Measurements from ENCODE around the gene PGAM2.

Gene PGAM2

DNA sequence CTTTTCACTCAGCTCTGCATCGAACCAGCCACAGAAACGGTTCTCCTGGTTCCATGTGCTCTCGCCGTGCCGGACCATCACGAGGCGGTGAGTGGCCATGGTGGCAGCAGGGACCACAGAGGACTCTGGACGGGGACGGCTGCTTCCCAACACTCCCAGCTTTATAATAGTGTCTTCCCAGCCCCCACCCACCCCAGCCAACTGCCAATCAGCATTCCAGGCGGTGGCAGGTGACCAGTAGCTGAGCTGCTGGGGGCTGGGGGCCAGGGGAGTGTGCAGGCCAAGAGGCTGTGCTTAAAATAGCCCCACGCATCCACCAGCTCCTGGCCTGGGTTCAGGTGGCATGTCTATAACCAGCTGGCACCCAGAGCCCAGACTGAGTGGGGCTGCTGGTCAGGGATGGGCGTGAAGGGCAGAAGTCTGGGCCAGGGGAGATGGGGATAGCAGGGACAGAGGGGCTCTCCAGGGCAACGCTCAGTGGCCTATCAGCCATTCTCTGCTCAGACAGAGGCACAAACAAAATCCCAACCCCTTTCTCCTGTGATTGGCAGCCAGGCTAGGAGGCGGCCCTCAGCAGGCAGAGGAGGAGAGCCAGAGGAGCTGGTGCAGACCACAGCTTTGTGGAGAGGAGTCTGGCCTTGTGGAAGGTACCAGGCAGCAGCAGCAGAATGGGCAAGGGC is at the start of gene PGAM2:
TSS of gene PGAM2 (minus strand) at position 137 of the 680 bp plus-strand sequence. CDS start at position 99, 38 bp downstream.
- no peak for DNase-seq

DNA sequence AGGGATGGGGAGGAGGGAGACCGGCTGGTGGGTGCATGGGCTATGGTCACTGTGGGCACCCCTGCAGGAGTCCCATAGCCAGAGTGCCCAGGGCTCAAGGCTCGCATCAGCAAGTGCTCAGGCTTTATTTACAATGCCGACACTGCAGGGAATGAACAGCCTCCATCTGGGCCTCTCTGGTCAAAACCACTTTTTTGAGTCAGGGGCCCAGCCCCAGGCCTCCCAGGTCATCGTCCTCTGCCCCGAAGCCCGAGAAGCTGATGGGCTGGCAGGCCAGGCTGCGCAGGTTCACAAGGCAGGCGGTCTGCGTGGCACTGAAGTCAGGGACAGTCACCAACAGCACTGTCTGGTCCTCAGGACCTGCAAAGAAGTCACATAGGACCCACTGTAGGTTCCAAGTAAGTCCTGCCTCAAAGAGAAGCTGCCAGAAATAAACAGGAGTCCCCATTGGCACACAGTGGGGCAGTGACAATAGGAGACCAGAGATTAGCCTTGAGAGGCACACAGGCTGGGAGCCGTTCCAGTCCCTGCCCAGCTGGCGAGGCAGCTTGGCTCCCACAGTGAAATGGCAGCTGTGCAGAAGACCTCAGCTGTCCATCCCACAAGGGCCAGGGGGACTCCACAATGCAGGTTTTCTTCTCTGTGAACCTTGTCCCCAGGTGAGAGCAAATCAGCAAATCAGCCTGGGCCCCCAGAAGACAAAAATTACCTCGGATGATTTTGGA is 49.4 kb upstream of the PGAM2 start:
- DNase-seq = no peak

DNA sequence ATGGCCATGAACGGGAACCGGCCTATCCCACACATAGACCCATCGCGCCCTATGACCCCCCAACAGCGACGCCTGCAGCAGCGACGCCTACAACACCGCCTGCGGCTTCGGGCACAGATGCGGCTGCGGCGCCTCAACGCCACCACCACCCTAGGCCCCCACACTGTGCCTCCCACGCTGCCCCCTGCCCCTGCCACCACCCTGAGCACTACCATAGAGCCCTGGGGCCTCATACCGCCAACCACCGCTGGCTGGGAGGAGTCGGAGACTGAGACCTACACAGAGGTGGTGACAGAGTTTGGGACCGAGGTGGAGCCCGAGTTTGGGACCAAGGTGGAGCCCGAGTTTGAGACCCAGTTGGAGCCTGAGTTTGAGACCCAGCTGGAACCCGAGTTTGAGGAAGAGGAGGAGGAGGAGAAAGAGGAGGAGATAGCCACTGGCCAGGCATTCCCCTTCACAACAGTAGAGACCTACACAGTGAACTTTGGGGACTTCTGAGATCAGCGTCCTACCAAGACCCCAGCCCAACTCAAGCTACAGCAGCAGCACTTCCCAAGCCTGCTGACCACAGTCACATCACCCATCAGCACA is 48.5 kb upstream of the PGAM2 start:
- no peak for DNase-seq

DNA sequence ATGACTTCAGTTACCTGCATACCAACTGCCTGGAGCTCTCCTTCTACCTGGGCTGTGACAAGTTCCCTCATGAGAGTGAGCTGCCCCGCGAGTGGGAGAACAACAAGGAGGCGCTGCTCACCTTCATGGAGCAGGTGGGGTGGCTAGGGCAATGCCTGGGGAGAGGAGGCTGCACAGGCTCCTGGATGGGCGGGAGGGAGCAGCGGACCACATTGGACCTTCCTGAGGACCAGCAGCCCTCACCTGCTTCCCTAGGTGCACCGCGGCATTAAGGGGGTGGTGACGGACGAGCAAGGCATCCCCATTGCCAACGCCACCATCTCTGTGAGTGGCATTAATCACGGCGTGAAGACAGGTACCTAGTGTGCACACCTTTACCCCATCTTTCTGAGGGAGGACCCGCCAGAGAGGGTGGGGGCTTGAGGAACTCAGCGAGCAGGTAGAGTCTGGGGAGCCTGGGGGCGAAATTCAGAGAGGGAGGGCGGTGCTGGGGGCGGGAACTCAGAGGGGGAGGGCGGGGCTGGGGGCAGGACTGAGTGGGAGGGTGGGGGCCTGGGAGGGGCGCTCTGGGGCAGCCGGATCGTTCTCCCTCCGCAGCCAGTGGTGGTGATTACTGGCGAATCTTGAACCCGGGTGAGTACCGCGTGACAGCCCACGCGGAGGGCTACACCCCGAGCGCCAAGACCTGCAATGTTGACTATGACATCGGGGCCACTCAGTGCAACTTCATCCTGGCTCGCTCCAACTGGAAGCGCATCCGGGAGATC is 47.8 kb upstream of the PGAM2 start:
- no peak for DNase-seq

DNA sequence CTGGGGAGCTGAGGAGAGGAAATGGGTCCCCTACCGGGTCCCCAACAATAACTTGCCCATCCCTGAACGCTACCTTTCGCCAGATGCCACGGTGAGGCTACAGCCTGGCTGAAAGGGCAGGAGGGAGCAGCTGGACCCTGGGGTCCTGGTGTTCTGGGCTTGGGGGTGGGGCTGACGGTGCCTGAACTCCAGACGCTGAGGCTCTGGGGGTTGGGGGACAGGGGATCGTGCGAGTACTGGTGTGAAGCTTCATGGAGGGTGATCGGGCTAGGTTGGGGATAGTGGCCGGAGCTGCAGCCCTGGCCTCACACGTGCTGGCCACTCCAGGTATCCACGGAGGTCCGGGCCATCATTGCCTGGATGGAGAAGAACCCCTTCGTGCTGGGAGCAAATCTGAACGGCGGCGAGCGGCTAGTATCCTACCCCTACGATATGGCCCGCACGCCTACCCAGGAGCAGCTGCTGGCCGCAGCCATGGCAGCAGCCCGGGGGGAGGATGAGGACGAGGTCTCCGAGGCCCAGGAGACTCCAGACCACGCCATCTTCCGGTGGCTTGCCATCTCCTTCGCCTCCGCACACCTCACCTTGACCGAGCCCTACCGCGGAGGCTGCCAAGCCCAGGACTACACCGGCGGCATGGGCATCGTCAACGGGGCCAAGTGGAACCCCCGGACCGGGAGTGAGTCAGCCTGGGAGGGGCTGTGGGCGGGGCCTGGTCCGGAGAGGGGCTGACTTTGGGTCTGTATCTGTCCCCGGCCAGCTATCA is 47.0 kb upstream of the PGAM2 start:
- peak; percentile 20 for DNase-seq

DNA sequence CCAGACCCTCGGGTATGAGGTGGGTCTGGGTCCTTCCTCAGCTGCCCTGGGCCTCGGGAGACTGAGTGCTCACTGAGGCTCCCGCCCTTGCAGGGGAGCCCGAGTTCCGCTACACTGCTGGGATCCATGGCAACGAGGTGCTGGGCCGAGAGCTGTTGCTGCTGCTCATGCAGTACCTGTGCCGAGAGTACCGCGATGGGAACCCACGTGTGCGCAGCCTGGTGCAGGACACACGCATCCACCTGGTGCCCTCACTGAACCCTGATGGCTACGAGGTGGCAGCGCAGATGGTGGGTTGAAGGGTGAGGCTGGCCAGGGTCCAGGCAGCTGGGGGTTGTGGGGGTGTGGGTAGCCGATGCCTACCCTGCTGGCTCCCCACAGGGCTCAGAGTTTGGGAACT is 46.4 kb upstream of the PGAM2 start:
- no peak for DNase-seq

DNA sequence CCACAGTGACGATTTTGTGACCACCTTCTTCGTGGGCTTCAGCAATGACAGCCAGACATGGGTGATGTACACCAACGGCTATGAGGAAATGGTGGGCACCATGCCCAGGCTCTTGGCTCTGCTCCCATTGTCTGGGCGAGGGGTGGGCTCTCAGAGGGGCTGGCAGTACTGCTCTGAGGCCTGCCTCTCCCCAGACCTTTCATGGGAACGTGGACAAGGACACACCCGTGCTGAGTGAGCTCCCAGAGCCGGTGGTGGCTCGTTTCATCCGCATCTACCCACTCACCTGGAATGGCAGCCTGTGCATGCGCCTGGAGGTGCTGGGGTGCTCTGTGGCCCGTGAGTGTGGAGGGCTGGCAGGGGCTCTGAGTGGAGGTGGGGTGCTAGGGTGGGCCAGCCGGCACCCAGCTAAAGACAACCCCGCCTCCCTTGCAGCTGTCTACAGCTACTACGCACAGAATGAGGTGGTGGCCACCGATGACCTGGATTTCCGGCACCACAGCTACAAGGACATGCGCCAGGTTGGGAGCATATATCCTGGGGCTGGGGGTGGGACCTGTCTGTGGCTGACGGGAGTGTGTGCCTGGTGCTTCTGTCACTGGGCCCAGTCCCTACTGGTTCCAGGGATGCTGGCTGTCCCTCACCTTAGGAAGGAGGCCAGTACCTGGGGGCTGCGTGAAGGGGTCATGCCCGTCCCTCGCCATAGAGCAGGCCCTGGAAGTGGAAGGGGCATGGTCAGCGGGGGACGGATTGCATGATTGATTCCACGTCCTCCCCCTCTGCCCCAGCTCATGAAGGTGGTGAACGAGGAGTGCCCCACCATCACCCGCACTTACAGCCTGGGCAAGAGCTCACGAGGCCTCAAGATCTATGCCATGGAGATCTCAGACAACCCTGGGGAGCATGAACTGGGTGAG is 45.6 kb upstream of the PGAM2 start:
- DNase-seq = no peak

DNA sequence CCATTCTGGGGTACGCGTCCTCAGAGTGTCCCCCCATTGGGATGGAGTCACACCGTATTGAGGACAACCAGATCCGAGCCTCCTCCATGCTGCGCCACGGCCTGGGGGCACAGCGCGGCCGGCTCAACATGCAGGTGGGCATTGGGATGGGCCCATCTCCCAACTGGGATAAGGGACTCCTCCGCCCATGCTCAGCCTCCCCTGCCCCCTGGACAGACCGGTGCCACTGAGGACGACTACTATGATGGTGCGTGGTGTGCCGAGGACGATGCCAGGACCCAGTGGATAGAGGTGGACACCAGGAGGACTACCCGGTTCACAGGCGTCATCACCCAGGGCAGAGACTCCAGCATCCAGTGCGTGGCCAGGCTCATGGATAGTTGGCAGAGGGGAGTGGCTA is 44.6 kb upstream of the PGAM2 start:
- DNase-seq = no peak

DNA sequence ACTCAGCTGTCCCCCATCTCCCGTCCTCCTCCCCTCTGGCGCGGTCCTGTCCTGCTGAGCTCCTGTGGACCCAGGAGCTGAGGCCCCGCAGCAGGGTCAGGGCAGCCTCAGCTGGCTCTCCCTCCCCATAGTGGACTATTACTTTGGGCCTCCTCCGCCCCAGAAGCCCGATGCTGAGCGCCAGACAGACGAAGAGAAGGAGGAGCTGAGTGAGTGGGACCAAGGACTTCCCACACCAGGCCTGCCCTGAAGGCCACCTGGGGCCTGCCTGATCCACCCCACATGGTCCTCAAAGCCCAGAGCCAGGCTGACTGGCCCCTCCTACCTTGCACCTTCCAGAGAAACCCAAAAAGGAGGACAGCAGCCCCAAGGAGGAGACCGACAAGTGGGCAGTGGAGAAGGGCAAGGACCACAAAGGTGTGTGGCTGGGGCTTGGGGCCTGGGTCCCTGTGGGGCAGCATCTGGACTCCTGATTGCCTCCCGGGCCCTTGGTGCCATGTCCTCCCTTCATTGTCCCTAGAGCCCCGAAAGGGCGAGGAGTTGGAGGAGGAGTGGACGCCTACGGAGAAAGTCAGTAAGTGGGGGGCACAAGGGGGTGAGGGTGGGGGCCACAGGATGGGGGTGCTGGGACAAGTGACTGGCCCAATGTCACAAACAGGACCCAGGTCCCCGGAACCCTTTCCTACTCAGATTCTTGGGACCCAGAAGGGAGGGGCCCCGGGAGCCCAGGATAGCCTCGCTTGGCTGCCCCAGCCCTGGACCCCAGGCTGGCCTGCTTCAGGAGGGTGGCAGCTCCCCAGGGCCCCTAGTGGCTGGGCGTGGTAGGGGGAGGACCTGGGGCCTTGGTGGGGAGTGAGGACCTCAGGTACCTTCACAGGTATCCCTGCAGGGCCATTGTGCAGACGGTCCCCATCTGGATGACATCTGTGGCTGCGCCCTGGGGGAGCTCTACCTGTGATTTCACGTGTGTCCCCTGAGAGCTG is 43.7 kb upstream of the PGAM2 start:
- DNase-seq = no peak

DNA sequence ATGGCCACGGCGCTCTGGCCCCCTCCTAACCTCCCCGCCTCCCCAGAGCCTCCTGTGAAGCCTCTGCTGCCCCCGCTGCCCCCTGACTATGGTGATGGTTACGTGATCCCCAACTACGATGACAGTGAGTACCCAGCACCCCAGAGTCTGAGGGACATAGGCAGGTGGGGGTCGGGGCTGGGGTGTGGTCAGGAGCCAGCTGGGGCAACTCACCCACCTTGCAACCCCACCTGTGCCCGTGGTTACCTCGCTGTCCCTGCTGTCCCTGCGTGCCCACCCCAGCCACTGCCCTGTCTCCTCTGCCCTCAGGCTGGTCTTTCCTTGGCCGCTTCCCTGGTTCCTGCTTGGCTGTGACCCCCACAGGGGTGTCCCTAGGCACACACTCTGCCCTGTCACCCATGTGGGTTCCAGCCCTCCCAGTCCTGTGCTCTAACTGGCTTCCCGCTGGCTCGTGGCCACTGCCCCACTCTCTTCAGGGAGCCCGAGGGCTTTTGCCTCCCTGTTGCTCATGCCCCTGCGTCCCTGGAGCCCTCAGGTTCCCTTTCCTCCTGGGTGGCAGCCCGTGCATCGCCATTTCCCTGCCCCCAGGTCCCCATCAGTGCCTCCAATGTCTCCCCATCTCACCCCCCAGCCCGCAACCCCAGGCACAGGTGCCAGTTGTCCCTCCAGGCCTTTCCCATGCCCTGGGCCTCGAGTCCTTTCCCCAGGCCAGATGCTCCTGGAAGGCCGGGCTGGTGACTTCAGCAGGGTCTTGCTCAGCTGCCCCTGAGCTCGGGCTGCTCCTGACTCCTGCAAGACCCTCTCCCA is 42.8 kb upstream of the PGAM2 start:
- DNase-seq = no peak

DNA sequence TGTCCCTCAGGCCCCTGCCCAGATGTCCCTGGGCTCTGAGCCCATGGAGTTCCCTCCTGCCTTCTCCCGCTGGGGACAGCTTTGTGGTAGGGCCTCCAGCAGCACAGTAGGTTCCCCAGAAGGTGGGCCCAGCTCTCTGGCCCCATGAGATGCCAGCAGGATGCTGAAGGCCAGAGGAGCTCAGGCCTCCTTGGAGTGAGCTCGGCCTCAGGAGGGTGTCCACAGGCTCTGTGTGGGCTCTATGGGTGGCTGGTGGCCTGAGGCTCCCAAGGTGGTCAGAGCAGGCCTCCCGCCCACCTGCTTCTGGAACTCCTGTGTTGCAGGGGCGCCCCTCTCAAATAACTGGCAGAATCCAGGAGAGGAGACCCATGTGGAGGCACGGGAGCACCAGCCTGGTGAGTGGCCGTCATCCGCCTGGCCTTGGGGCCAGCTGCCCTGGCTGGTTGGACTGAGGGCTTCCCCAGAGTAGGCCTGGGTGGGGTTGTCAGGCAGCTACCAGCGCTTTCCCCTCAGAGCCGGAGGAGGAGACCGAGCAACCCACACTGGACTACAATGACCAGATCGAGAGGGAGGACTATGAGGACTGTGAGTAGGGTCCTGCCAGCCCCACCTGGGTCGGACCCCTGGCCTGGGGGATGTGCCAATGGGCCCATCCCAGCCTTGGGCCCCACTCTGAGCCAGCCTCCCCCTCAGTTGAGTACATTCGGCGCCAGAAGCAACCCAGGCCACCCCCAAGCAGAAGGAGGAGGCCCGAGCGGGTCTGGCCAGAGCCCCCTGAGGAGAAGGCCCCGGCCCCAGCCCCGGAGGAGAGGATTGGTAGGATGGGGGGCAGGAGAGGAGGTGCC is 42.0 kb upstream of the PGAM2 start:
- no peak for DNase-seq

DNA sequence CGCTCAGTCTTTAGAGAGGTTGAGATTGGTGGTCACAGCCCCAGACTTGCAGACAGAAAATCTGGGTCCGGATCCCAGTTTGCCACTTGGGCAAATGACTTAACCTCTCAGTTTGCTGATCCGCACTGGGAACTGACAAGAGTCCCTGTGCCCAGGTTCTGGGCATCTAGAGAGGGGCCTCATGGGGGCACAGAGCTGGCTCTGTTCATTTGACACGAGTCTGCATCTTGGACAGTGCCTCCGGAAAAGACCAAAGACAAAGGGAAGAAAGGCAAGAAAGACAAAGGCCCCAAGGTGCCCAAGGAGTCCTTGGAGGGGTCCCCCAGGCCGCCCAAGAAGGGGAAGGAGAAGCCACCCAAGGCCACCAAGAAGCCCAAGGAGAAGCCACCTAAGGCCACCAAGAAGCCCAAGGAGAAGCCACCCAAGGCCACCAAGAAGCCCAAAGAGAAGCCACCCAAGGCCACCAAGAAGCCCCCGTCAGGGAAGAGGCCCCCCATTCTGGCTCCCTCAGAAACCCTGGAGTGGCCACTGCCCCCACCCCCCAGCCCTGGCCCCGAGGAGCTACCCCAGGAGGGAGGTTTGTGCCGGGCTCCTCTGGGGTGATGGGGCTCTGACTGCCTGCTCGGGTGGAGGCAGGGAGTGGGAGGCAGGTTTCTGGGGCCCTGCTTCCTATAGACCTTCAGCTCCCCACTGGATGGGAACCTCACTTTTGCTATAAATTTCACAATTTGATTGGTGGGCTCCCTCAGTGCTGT is 41.1 kb upstream of the PGAM2 start:
- DNase-seq = no peak

DNA sequence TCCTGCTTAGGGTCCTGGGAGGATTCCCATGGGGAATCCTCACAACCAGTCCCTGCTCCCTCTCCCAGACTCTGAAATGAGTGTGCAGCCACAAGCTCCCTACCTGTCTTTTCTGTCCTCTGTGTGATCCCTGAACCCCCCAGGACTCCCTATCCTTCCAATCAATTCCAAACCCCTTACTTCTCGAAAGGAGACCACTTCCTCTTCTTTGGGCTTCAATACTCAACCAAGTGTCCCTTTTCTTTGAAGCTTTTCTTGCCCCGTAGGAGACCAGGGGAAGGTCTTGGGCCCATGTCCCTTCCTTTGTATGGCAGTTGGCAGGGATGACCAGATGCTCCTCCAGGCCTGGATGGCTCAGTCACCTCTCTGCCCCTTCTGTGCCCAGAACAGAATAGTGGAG is 40.5 kb upstream of the PGAM2 start:
- no peak for DNase-seq

DNA sequence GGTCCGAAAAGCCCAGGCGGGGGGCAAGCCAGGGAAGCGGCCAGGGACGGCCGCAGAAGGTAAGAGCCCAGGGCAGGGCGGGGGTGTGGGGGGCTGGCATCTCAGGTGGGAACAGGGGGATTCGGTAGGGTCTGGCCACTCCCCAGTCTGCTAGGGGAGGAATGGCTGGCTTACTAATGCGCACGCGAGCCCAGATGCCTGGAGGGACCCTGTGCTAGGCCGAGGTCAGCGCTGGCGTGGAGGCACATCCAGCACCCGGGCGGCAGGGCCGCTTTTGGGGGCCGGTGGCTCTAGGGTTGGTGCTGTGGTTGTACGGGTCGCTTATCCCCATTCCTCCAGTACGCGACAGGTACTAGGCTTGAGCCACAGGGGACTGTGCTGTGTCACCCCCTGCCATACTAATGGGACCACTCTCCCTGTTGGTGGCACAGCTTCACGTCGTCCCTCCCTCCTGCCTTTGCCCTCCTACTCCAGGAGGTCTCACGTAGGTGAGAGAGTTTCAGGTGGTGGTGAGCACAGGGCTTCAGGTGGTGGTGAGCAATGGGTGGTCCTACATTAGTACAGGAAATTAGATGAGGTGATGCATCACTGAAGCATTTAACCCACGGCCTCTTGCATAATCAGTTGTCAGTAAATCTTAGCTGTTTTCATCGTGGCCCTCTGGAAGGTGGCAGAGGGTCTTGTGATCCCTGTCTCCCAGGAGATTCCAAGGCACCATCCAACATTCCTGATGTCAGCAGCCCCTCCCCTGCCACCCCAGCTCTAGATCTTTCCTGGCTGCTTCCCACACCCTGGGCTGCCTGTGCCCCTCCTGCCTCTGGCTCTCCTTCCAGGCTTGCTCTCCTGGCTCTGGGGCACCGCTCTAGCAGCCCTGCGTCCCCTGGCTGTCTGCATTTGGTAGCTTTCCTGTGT is 39.7 kb upstream of the PGAM2 start:
- no peak for DNase-seq

DNA sequence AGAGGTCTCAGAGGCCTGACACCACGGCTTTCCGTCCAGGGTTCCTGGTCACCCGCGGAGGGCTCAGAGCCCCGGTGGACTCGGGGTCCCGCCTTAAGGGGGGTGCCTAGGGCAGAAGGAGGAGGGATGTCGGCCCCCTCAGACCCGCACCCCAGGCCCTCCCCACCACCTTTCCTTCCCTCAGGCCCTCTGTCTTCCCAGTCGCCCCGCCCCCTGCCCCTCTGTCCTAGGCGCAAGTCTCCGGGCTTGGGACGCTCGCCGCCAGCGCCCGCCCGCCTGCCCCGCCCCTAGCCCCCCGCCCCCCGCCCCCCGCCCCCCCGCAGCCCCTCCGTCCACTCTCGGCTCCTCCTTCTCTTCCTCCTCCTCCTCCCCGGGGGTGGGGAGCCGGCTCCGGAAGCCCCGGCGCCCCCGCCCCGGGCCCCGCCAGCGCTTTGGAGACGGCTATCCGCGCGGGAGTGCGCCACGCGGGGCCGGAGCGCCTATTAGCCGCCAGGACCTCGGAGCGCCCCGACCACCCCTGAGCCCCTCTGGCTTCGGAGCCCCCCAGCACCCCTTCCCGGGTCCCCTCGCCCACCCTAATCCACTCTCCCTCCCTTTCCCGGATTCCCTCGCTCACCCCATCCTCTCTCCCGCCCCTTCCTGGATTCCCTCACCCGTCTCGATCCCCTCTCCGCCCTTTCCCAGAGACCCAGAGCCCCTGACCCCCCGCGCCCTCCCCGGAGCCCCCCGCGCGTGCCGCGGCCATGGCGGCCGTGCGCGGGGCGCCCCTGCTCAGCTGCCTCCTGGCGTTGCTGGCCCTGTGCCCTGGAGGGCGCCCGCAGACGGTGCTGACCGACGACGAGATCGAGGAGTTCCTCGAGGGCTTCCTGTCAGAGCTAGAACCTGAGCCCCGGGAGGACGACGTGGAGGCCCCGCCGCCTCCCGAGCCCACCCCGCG is 38.8 kb upstream of the PGAM2 start, which contains the start of gene AEBP1:
TSS of gene AEBP1 (plus strand) at position 423 of the 937 bp plus-strand sequence. CDS start at position 744, 321 bp downstream.
- peak; percentile 43 for DNase-seq

Data from stimulated activated CD4-positive, alpha-beta T cell treated with anti-CD3 and anti-CD28 coated beads, Interleukin-4, amount 100 ng/mL, for 1 hour (primary cell).